ENCODE data around the gene TNIK.

TNIK gene

DNA sequence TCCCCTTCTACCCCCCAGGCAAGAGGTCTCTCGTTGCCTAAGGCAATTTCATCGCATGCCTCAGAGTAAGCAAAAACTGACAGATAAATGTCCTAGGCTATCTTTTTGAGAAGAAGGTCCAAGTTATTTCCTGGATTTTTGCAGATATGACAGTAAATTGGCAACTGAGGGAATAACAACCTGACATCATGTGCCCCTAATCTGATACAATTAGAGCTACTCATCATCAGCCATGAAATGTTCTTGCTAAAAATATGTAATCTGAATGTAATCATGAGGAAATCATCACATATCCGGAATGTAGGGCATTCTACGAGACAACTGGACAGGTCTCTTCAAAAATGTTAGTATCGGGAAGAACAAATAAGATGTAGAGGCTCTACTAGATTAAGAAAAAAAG is 44.1 kb downstream of the TNIK start:
- no peak for DNase-seq

DNA sequence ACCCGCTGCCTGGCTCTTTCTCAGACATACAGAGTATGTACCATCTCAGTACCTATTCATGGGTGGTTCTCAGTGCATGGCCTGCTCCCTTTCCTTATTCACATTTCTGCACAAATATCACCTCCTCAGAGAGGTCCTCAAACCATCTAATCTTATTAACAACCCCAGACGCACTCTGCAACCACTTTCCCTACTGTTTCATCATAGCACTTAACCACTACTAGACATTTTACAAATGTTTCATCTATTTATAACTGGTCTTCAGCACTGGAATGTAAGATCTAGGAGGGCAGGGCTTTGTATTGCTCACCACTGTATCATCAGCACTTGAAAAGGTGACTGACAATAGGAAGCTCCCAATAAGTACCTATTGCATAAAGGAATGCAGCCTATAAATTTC is 45.1 kb downstream of the TNIK start:
- DNase-seq, result no peak

DNA sequence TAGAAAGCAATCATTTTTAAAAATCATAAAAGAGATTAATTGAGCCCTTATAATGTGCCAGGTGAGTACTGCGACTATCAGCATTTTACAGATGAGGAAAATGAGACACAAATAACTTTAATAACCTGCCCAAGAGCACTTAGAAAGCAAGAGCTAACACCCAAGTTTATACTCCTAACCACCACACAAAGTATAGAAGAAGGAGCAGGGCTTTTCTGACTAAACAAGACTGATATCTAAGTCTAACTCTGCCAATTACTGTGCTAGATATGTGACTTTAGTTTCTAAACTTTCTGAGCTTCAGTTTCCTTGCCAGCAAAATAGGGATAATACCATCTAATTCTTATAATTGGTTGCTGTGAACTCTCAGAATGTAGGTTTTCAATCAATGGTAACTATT is 47.7 kb downstream of the TNIK start:
- no peak for DNase-seq

DNA sequence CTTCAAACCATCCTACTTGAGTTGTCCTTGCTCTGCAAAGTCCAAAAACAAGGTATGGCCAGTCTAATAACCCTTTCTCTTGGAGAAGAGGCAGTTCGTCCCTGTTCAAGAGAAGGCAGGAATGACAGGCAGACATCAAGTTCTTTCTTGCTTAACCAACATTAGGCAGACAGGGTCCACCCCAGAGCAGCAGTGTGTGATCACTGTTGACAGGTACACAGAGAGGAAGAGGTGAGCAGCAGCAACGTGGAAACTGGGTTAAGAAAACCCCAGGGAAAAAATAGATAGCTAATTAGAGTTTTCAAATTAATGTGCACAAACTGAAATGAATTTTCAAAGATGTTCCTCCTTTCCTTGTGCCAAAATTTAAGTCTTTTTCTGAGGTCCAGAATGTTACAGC is 48.2 kb downstream of the TNIK start:
- DNase-seq, result no peak

DNA sequence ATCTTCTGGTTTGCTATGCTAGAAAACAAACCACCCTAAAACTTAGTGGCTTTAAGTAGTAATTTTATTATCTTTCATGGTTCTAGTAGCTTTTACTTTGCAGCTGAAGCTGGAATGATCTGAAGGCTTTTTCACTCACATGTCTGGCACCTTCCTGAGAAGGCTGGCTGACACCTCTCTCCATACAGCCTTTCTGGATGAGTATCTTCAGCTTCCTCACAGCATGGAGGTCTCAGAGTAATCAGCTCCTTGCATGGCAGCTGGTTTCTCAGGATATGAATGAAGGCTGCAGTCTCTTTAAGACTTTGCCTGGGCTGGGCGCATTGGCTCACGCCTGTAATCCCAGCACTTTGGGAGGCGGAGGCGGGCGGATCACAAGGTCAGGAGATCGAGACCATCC is 50.0 kb downstream of the TNIK start:
- no peak for DNase-seq

DNA sequence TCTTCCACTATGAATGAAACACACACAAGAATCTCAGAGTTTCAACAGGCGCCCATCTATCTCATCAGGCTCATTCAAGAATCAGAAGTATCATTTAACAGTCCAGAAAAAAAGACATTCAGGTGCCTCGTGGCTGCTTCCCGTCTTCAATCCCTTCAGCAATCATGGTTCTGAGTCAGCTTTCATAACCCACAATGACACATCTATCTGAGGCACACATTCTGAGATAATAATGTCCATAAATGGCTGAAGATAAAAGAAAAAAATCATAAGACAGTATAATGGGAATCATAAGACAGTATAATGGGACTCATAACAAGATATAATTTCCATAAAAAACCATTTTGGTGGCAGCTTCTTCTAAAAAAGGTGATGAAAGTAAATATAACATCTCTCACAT is 52.4 kb downstream of the TNIK start:
- no peak for DNase-seq

DNA sequence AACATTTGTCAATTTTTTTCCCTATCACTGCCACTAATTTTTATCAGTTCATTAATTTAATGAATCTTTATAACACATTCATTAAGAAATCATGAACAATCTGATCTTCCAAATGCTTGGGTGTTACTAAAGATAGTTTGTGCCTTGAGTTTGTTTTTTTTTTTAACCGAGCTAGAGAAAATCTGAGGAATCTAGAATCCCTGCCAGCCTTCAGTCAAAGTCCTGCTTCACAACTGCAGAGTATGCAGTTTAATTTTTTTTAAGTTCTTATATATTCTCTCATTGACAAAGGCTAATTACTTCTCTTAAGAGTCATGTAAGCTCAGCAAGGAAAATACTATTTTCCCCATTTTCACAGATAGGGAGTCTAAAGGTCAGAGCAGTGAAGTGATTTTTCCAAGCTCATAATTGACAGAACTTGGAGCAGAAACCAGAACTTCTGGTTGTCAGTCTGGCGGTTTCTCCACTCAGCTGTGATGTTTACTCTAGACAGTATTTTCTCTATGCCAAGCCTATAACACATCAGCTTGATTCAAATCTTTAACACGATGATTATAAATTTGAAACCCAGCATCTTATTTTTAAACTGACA is 55.7 kb downstream of the TNIK start:
- no peak for DNase-seq

DNA sequence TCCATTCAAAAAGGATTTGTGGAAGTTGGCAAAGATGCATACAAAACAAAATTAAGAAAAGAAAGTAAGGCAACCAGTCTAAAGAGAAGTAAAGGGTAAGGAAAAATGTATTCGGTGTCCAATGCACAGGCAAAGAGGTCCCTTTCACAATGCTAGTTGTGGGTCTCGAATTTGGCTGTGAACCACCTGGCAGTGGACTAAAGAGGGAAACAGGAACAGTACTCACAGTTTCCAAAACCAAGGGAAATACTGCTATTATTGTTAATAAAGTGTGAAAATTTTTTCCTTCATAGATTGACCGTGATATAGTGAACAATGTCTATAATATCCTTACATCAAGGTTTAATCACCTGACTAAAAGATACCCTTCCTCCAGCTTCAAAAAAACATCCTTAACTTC is 57.9 kb downstream of the TNIK start:
- DNase-seq, result no peak

DNA sequence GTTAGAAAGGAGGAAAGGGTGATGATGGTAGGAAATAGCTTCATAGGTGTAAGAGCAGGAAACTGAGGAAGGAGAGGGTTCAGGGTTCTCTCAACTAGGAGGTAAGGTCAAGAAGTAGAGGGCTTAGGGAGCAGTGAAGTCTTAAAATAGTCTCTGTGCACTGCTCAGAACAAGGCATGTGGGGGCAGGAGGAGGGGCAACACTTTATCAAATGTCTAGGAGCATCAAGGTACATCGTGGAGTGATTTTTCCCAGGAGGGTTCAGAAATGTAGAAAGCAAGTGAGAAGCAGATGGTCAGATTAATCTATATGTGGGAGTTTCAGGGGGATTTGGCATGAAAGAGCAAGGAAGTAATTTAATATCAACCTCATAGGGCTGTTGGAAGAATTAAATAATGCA is 58.8 kb downstream of the TNIK start:
- no peak for DNase-seq

DNA sequence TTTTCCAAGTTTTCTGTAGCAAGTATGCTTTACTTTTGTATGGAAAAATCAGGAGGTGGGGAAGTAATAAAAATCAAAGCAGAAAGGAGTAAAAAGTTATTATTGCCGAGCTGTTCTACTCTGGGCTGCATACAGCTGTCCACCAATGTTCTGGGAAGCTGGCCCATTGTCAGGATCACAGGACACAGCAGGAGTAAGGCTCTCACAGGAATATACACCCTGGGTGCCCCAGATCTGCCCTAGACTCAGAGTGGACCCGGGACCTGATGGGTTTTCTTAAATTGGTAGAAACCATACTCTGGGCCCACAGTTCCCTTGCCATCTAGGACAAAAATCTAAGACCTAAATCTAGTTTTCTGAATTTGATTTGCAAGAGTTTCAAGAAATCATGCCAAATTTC is 60.4 kb downstream of the TNIK start:
- no peak for DNase-seq

DNA sequence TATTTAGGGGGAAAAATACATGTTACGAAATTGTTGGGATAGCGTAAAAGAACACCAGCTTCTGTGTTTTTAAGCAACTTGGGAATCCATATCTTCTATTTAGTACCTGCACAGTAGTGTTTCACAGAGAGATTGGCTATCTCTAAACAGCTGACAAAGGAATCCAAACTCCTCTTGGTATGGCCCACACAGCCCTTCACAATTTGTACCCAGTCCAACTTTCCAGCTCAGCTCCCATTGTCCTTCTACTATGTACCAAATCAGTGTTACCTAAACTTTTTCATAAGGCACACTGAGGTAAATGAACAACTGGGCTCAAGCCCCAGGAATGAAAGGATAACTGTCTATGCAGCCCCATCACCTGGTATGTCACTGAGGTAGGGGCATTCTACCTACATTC is 61.9 kb downstream of the TNIK start:
- DNase-seq, result no peak

DNA sequence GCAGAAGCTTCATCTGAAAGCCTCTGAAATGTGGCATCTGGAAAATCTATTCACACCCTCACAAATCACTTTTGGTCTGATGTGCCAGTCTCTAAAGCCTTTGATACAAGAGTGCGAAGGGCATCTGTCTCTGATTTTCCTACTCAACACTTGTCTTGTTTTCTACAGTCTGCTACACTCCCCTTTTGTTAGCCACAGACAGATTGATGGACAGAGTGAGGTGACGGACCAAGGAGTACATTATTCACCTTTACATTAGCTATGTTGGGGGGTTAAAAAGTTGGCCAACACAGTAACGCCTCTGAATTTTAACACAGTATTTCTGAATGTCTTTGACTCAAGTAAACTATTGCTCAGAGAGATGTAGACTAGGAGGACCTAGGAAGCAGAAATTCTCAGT is 63.1 kb downstream of the TNIK start:
- no peak for DNase-seq

DNA sequence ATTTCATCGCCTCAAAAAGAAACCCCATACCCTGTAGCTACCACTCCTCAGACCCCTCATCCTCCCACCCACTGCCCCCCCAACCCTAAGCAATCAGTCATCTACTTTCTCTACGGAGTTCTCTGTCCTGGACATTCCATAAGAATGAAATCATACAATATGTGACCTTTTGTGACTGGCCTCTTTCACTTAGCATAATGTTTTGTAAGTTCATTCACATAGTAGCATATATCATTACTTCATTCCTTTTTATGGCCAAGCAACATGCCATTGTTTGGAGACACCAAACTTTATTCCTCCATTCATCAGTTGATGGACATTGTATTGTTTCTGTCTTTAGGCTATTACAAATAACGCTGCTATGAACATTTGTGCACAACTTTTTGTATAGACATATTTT is 64.2 kb downstream of the TNIK start:
- no peak for DNase-seq

DNA sequence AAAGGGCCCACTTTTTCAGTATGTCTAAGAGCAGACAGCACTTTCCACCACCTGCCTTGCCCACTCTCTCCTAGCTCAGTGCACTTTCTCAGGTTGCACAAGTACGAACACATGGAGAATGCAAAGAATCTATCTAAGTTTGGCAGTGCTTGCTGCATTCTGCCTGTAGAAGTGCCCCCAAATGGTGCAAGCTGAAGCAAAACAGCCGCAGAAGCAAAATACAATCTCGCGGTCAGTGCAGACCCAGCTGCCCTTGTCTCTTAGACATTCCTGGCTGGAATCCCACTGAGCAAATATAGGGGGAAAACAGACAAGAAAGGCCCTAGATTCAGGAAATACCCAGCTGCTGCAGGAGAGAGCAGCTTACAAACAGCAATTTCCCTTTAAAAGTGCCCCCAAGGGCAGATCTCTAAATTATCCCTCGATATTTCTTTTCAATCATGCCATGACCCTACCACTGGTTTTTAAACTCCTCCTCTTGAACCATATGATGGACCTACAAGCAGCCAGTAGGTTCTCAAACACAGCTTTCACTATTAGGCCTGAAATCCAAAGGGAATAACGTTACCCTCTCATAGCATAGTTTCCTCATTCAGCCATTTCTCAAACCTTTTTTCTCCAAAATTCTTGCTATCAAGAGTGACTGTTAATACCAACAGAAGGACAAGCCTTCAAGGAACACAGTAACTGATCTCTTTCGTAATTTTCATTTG is 67.0 kb downstream of the TNIK start:
- no peak for DNase-seq

DNA sequence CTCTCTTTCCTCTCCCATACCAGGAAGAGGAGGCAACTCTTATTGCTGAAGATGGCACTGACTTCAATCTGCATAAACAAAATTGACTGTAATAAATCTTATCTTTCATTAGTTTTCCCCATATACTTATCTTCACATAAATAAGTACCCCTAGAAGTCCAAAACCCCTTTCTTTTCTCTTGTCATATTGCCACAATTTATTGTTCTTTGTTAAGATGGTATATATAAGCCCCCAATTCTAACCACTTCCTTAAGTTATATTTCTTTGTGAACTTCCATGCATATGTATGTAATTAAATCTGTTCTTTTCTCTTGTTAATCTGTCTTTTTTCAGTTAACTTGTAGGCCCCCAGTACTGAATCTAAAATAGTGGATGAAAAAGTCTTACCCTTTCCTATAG is 68.8 kb downstream of the TNIK start:
- no peak for DNase-seq

DNA sequence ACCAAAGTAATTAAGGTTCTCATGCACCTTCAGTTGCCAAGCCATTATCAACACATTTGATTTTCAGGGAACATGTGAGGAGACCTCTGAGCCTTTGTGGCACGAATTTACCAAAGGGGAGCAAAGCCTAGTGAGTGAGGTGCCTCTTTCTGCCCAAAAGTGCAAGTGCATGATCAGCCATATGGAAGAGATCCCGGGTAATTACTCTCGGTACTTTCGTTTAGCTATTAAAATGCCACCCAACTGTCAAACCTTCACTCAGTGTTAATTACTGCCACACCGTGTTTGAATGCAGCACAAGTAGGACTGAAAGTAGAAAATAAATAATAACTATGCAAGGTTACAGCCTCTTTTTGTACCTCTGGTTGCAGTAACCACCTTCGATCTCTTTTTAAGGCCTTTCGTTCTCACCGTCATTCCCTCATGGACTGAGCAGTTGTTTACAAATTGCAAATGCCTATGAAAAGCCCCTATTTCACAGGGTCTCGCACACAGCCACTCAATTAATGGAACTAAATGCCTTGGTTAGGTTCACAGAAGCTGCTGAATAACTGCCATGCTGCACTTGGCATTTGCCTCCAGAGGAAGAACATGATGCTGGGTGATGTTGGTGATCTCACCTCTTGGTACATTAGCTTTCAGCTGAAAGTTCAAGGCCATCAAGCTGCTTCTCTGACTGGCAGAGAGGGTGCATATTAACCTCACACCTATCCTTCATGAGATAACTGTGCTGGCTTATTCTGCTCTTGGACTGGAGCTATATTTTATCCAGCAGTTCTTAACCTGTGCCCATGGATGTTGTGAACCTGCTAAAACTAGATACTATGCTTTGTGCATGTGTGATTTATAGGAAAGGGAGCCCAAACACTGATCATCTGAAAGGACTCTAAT is 69.9 kb downstream of the TNIK start:
- no peak for DNase-seq

DNA sequence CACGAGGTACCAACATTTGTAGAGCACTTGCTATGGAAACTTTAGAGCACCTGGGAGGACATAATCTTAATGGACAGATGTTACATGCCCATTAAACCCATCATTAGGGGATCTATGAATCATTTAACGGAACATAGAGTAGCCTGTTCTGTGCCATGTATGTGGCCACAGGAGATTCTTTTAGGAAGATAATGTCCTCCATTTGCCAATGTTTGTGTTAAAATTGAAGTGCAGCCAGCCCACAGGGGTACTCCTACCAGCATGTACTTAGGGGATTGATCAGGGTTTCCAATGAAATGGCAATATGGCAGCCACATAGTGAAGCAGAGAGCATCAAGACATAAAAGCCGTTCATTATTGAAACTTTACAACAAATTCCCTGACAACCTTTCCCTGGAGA is 70.7 kb downstream of the TNIK start:
- DNase-seq, result no peak

DNA sequence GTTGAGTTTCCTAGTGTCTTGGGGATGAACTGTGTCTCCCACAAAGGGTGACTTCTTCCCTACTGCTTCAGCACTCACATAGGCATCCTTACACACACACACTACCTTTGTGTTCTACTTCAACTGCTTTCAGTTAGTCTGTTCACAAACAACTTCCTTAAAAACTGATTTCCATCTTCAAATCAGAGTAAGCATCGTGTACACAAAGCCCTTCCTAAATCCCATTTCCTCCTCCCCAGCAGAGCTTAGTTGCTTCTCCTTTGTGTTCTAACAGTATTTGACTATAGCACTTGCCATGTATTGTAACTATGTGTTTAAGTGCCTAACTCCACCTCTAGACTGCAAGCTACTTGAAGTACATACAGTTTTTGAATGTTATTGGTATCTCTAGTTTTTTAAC is 71.7 kb downstream of the TNIK start:
- no peak for DNase-seq

DNA sequence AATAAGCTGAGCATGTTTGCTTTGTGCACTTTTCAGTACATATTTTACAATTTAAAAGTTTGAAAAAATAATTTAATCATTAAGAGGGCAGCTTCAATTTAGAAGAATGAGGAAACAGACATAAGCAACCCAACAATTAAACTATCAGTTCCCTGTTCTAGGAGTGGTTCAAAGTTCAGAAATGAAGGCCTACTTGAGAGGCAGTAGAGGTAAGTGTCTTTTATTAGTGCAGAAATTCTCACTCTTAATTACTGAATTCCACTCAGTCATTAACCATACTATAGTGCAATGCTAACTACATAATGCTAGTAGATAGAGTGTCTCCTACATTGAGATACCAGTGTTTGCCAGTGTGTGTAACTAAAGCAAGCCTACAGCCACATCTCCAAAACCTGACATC is 73.1 kb downstream of the TNIK start:
- no peak for DNase-seq

DNA sequence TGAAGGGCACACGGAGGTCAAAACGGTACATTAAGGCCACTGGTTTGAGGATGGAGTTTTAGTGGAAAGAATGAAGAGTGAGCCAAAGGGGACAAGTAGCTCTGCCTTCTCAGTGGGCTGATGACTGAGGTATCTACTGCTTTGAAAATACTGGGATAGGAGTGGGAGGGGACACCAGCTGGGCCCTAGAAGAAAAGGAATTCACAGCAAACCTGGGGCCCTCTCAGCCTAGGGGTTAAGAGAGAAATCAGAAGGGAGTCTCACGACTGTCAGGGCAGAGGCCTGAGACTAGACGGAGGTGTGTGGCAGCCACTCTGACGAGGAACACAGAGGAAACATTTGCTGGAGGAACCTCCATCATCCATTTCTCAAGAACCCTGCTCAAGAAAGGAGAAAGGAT is 75.1 kb downstream of the TNIK start:
- DNase-seq, result no peak

DNA sequence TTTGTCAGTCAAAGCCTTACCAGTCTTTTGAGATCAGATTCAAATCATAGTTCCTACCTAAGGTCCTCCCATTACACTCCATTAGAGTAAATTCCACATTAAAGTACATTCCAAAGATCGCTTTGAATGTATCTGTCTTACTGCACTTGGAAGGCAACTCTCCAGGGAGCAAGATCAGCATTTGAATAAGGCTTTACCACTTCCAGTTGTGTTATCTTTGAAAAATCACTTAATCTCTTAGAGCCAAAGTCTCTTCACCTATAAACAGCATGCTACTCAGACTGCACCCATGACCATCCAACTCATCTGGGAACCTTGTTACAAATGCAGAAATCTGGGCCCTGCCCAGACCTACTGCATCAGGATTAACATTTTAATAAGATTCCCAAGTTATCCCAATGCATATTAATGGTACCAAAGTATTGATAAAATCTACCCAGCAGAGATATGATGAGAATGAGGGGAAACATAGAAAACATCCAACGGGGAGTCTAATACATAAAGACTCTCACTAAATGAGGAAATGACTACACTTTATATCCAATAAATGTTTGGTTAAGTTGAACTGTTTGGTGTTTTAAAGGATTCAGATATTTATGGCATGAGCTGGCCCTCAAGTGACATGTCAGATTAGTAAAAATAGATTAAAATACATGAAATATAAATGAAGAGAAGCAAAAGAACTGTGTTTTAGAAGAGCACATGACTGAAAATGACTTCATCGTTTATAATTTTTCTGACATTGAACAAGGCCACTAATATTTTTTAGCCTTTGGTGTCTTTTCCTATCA is 75.9 kb downstream of the TNIK start:
- no peak for DNase-seq

DNA sequence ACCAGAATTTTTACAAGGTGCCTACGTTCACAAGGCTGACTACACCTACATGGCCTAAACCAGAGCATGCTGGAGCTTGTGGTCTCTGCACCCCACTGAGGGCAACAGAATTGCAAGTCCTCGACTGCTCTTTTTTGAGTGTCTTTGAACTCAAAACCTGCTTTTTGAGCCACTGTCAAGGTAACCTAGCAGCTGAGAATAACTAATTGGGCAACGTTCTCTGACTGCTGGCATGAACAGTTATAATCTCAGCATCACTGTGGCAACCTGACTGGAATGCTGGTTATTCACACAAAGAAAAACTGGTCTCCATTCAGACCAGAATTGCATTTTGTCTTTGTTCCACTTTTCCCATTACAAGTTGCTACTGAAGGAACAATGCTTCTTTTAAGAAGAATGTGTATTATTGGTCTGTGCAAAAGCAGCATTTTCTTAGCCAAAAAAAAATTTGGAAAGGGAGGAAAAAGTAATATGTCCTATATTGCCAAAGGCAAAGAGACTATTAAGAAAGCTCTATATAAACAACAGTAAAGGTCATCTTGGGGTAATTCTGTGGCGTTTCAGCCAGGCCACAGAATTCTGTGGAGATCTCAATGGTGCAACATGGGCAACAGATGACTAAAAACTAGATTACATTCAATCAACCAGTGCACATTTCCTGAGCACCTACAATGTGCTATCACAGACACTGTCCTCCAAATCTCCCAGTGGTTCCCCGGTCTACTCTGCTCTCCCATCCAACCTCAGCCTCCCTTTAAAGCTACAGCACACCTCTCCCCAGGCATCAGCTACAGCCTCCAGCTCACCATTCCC is 76.8 kb downstream of the TNIK start:
- no peak for DNase-seq

Data from central memory CD4-positive, alpha-beta T cell (primary cell).